NCI-H510A treated with DMSO at 0.1 percent for 48 hours (cell line): ENCODE results near the gene KRT9.
A peak's percentile ranks its signal among the peaks of the same experiment; 100 is the strongest.
"Not testable (repeated sequence)": the region's sequence is repeated elsewhere in the genome, so short reads cannot be mapped to it uniquely, and the experiment has no call there.

Source experiments
- DNase-seq: peaks from one replicate; lab custom pipeline; 2025; lab: John Stamatoyannopoulos, UW

KRT9 gene

GRCh38 chr17:41545829-41546410 lies 25.9 kb downstream of the KRT9 start:
- DNase-seq = no peak

- DNase-seq = no peak
Measured at GRCh38 chr17:41544935-41545334, 26.9 kb downstream of the KRT9 start.

GRCh38 chr17:41544491-41544892 lies 27.4 kb downstream of the KRT9 start:
- DNase-seq = peak; percentile 18

- not testable (repeated sequence) for DNase-seq
Measured at GRCh38 chr17:41542786-41543185, 29.1 kb downstream of the KRT9 start.

- DNase-seq = no peak
Measured at GRCh38 chr17:41542357-41542756, 29.5 kb downstream of the KRT9 start.

- DNase-seq = no peak
Measured at GRCh38 chr17:41540921-41541625, 30.8 kb downstream of the KRT9 start.

GRCh38 chr17:41539979-41540701 lies 31.7 kb downstream of the KRT9 start:
- no peak for DNase-seq

GRCh38 chr17:41539071-41539492 lies 32.8 kb downstream of the KRT9 start:
- no peak for DNase-seq

- no peak for DNase-seq
Measured at GRCh38 chr17:41538565-41538991, 33.3 kb downstream of the KRT9 start.

GRCh38 chr17:41537990-41538389 lies 33.9 kb downstream of the KRT9 start:
- no peak for DNase-seq

GRCh38 chr17:41537614-41537954 lies 34.3 kb downstream of the KRT9 start:
- no peak for DNase-seq

GRCh38 chr17:41536741-41537613 lies 34.9 kb downstream of the KRT9 start:
- no peak for DNase-seq

- DNase-seq = no peak
Measured at GRCh38 chr17:41535764-41536481, 35.9 kb downstream of the KRT9 start.

GRCh38 chr17:41534899-41535546 lies 36.8 kb downstream of the KRT9 start:
- DNase-seq = no peak

GRCh38 chr17:41533613-41534012 lies 38.2 kb downstream of the KRT9 start:
- no peak for DNase-seq

- DNase-seq = no peak
Measured at GRCh38 chr17:41532947-41533570, 38.8 kb downstream of the KRT9 start.

GRCh38 chr17:41531993-41532392 lies 39.9 kb downstream of the KRT9 start:
- DNase-seq = no peak

GRCh38 chr17:41530062-41531048 lies 41.5 kb downstream of the KRT9 start:
- no peak for DNase-seq

- no peak for DNase-seq
Measured at GRCh38 chr17:41529491-41529915, 42.4 kb downstream of the KRT9 start.
